NCI-H2107 (cell line): ENCODE measurements around the gene SLX9.
"Not testable (repeated sequence)": the region's sequence is repeated elsewhere in the genome, so short reads cannot be mapped to it uniquely, and the experiment has no call there.

Experiments used
- DNase-seq: peaks from one replicate; lab custom pipeline; 2025; lab: John Stamatoyannopoulos, UW

SLX9 gene

GRCh38 chr21:44902268-44903049, 37.4 kb upstream of the SLX9 start:
- DNase-seq: no peak

DNA sequence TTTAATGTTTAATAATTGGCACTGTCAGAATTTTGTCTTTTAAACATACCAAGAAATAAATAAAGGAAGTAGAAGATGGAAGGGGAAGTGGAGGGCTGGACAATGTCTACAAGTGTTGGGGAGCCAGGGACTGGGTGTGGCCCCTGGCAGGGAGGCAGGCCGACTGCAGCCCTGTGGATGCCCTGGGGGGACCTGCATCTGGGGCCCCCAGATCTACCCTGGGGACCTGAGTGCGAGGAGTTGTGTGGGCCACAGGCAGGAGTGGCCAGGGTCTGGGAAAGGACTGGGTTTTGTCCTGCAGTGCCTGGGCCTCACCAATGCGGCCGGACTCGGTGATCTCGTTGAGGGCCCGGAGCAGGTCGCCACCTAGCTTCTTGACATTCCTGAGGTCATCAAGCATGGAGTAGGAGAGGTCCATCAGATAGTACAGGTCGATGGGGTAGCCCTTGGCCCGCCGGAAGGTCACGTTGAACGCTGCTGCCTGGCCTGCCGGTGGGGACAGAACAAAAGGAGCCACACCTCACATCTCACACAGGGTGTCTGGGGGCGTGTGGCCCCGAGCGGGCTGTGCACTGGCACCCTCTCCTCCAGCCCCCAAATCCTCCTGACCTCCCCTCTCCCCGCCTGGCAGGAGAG, 36.7 kb upstream of the SLX9 start:
- no peak for DNase-seq

GRCh38 chr21:44903689-44904088, 36.1 kb upstream of the SLX9 start:
- no peak for DNase-seq

GRCh38 chr21:44904141-44904923, 35.5 kb upstream of the SLX9 start:
- no peak for DNase-seq

GRCh38 chr21:44905016-44905727, 34.7 kb upstream of the SLX9 start:
- DNase-seq: no peak

GRCh38 chr21:44905728-44906090, 34.1 kb upstream of the SLX9 start:
- no peak for DNase-seq

DNA sequence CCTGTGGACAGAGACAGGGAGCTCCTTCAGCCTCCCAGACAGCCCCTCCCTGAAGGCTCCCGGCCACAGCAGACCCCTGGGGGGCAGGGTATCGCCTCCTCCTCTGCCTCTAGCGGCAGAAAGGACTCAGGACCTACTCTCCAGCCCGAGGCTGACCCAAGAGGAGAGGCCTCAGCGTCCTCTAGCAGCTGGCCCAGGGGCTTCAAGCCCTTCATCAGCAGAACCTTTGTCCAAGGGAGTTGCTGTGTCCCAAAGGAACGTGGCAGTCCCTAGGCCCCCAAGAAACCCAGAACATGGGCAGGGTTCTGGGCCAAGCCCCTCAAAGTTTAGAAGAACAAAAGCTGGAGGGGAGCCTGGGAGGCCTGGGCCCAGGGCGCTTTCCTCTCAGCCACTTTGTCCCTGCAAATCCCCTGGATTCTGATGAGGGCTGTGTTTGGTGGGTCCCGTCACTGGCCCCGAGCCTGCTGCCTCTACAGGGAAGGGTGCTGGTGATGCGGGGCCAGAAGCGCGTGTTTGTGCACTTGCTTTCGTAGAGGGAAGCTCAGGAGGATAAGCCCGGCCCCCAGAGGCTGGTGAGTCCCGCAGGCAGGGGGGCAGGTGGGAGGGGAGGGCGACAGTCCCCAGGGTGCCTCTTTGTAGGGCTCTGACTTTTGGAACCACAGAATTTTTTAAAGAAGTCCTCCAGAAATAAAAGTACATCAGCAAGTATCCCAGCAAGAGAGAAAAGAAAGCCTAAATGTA, 32.4 kb upstream of the SLX9 start:
- DNase-seq: no peak

GRCh38 chr21:44907966-44908895, 31.6 kb upstream of the SLX9 start:
- DNase-seq: no peak

GRCh38 chr21:44908908-44909307, 30.9 kb upstream of the SLX9 start:
- no peak for DNase-seq

- no peak for DNase-seq
These were observed 30.1 kb upstream of the SLX9 start for GRCh38 chr21:44909719-44910118.

GRCh38 chr21:44910229-44911067, 29.4 kb upstream of the SLX9 start:
- DNase-seq: no peak

GRCh38 chr21:44911068-44911383, 28.8 kb upstream of the SLX9 start:
- no peak for DNase-seq

- peak; percentile 66 for DNase-seq
These were observed 28.3 kb upstream of the SLX9 start for GRCh38 chr21:44911384-44912157.

DNA sequence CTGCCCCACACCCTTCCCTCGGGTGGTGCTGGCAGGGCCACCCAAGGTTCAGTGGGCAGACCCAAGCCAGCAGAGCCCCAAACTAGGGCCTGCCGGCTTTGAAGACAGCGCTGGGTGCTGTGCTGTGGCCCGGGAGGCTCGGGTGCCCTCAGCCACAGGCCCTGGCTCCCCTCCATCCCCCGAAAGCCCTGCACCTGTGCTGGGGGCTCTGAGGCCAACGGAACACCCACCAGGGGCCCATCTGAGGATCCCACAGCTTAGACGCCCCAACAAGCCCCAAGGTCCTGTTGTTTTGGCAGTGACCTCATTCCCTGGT, 27.7 kb upstream of the SLX9 start:
- no peak for DNase-seq

DNA sequence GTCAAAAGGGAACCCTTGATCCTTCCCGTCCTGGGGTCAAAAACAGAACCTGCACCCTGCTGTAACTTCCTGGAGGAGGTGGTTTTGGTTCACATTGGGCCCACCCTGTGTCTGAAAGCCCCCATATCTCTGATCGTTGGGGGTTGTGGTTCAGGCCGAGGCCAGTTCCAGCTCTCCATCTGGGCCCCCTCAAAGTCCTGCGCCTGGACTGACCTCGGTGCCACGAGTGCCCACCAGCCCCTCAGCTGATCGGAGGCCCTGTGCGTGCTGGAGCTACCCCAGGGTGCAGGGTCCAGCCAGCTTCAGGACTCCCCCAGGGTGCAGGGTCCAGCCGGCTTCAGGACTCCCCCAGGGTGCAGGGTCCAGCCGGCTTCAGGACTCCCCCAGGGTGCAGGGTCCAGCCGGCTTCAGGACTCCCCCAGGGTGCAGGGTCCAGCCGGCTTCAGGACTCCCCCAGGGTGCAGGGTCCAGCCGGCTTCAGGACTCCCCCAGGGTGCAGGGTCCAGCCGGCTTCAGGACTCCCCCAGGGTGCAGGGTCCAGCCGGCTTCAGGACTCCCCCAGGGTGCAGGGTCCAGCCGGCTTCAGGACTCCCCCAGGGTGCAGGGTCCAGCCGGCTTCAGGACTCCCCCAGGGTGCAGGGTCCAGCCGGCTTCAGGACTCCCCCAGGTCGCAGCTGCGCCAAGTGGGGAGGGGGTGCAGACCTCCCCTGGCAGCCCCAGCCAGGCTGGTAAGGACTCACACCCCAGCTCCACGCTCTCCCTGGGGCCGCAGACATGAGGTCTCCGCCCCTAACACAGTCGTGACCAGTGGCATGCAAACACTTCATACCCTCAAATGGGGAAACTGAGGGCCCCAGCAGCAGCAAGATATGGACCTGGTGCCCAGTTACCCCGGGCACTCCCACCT, 27.1 kb upstream of the SLX9 start:
- not testable (repeated sequence) for DNase-seq

- DNase-seq: no peak
These were observed 26.2 kb upstream of the SLX9 start for GRCh38 chr21:44913425-44914175.

DNA sequence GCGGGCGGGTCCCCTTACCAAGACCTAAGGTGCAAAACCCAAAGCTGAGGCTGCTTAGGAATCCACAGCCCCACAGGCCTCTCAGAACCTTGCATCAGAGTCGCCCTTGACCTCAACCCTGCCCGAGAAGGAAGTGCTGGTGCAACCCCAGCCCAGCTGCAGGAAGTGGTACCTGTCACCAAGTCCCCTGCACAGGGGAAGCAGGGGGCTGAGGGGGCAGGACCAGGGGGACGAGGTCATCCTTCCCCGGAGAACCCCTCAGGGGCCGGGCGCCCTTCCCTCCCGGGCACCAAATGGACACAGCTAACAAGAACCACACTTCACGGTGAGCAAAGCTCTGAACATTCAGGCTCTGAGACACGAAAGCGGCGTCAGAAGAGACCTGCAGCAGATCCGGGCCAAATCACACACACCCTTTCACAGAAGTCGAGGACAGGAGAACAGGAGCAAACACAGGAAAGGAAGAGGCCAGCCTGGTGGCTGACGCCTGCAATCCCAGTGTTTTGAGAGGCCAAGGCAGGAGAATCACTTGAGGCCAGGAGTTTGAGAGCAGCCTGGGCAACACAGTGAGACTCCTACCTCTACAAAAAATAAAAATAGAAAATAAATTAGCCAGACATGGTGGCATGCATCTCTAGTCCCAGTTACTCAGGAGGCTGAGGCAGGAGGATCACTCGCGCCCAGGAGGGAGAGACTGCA, 25.5 kb upstream of the SLX9 start:
- DNase-seq: no peak
